ENCODE results near the gene HDGFL2.

HDGFL2 gene

DNA sequence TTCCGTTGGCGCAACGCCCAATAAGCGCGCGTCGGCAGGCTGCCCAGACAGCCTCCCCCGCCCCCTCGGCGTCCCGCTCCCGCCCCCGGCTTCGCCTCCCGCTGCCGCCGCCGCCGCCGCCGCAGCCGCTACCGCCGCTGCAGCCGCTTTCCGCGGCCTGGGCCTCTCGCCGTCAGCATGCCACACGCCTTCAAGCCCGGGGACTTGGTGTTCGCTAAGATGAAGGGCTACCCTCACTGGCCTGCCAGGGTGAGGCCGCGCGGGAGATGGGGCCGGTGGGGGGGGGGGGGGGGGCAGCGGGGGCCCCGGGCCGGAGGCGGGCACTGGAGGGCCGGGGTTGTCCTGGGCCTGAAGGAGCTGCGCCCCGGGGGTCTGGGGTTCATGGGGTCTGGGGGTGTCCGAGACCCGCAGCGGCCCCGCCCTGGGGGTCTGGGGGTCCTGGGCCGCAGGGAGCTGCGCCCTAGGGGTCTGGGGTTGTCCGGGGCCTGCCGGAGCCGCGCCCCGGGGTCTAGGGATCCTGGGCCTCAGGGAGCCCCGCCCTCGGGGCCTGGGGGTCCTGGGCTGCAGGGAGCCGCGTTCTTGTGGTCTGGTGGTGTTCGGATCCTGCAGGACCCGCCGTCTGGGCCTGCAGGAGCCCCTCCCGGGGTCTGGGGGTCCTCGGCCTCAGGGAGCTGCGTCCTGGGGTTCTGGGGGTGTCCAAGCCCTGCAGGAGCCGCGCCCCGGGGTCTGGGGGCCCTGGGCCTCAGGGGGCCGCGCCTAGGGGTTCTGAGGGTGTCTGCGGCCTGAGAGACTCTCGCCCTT is at the start of gene HDGFL2:
Gene HDGFL2 (plus strand): TSS at position 124 of the 801 bp plus-strand sequence. CDS start 54 bp downstream, at position 178.
- TF ChIP-seq, protein P1, sequence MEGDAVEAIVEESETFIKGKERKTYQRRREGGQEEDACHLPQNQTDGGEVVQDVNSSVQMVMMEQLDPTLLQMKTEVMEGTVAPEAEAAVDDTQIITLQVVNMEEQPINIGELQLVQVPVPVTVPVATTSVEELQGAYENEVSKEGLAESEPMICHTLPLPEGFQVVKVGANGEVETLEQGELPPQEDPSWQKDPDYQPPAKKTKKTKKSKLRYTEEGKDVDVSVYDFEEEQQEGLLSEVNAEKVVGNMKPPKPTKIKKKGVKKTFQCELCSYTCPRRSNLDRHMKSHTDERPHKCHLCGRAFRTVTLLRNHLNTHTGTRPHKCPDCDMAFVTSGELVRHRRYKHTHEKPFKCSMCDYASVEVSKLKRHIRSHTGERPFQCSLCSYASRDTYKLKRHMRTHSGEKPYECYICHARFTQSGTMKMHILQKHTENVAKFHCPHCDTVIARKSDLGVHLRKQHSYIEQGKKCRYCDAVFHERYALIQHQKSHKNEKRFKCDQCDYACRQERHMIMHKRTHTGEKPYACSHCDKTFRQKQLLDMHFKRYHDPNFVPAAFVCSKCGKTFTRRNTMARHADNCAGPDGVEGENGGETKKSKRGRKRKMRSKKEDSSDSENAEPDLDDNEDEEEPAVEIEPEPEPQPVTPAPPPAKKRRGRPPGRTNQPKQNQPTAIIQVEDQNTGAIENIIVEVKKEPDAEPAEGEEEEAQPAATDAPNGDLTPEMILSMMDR (conservative IDR thresholded peaks at IDR 0.05), result no peak
- H3K27ac ChIP-seq, result peak within 1 kb of the TSS; percentile 82

DNA sequence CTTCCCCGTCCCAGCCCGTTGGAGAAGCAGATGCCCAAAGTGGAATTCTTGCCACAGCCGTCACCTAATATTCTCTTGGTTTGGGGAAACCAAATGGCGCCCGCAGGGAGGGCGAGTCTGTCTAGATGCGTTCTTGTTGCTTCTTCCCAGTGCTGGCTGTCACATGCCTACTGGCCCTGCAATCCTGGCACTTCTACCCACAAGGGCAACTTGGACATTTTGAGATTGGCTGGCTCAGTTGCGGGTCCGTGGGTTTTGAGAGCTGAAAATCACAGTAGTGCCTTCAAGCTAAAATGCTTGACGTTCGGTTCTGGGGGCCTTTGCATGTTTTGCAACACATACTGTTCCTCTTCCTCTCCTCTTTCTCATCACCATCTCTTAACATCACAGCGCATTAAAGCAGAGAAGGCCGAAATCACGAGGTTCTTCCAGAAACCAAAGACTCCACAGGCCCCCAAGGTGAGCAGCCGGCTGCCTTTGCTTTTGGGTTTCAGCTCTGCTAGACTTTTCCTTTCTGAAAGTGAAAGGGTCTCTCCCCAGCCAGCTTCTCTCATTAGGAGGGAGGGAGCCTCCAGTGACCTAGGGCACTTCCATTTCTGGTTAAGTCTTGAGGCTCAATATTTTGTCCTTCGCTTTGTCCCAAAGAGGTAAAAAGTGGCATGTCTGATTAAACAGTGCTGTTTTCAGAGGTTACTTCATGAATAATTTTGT is 48.5 kb upstream of the HDGFL2 start:
- TF ChIP-seq, protein P1 (conservative IDR thresholded peaks at IDR 0.05), result no peak
- H3K27ac ChIP-seq, result no peak overlapping the region

DNA sequence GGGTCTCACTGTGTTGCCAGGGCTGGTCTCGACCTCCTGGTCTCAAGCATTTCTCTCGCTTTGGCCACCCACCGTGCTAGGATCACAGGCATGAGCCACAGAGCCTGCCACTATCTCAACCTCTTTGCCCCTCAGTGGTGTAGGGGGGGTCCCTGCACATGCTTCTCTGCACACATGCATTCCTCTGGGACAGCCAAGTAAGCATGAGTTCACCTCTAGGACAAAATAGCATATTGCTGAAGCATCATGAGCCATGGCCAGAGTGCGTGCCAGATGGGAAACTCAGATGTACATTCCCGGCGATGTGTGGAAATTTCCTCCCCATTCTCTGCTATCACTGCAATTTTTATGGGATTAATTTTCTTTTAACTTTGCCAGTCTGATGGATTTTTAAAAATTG is 46.6 kb upstream of the HDGFL2 start:
- TF ChIP-seq, protein P1 (conservative IDR thresholded peaks at IDR 0.05), result no peak
- H3K27ac ChIP-seq, result no peak overlapping the region

DNA sequence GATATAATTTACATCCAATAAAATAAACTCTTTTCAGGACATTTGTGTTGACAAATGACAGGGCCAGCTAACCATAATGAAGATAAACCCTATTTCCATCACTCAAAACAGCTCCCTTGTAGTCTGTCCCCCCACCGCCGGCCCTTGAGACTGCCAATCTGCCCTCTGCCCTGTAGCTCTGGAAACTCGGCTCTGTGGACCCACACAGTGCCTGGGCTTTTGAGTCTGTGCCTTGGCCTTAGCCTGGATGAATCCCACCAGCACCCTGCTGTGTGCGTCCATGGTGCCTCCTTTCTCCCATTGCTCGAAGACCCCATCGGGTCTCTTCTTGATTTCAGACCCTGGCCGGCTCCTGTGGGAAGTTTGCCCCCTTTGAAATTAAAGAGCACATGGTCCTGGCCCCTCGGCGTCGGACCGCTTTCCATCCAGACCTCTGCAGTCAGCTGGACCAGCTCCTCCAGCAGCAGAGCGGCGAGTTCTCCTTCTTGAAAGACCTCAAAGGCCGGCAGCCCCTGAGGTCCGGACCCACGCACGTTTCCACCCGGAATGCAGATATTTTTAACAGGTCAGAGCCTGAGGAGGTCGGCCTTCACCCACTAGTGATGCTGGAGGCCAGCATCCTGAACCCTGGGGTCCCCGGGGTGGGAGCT is 43.6 kb upstream of the HDGFL2 start:
- TF ChIP-seq, protein P1 (conservative IDR thresholded peaks at IDR 0.05), result no peak
- no peak overlapping the region for H3K27ac ChIP-seq

DNA sequence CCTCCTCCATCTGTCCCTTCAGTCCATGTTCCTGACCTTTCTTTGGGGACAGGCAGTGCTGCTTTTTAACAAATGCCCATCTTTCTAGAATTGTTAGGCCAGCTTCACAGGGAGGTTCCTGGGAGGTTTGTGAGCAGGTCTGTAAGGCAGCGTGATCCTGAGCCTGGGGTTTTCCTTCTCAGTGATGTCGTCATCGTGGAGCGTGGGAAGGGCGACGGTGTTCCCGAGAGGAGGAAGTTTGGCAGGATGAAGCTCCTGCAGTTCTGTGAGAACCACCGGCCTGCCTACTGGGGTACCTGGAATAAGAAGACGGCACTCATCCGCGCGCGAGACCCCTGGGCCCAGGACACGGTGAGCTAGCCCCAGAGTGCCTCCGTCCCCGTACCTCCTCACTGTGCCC is 42.8 kb upstream of the HDGFL2 start:
- TF ChIP-seq, protein P1 (conservative IDR thresholded peaks at IDR 0.05), result no peak
- H3K27ac ChIP-seq, result no peak overlapping the region

DNA sequence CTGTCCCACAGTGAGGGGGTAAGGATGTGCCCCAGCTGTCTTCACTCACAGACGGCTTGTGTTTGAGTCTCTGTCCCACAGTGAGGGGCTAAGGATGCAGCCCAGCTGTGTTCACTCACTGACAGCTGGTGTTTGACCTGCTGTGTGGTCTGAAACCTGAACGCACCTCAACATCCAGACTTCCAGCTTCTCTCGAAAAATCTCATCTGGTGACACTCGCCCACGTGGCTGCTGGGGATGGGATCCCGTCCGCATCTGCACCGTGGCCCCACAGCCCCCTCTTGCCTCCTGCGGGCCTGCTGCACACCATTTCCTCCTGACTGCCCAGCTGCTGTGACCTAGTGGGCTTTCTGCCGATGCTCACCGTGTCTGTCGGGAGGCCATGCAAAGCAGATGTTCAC is 42.3 kb upstream of the HDGFL2 start:
- TF ChIP-seq, protein P1 (conservative IDR thresholded peaks at IDR 0.05), result no peak
- H3K27ac ChIP-seq, result no peak overlapping the region

DNA sequence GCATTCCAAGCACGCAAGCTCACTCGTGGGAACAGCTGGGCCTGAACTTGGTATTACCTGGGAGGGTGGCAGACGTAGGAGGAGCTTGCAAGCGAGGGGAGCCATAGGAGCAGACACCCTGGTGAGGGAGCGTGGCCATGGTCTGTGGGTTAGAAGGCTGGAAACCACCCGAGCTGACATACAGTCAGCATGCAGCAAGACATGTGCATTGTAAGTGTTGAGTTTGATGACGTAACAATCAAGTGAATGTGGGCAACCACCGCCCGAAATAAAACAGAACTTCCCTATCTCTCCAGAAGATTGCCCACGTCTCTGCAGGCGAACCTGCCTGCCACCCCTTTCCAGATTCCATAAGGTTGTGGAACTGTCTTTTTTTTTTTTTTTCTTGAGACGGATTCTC is 41.3 kb upstream of the HDGFL2 start:
- H3K27ac ChIP-seq, result no peak overlapping the region
- TF ChIP-seq, protein P1 (conservative IDR thresholded peaks at IDR 0.05), result no peak
